GM10248 (cell line): ENCODE results near the gene MAD1L1.

Source experiments
- CTCF ChIA-PET: fragments of 300-600 bp; sonication (Branson Sonifier 250); formaldehyde crosslinking; extraction: SDS; loops from one replicate; lab custom pipeline; 2021; ENCODE audit warnings: antibody characterized with exemption; lab: Yijun Ruan, JAX
- POLR2A ChIA-PET: fragments of 350-650 bp; sonication (Branson Sonifier 250); formaldehyde crosslinking; extraction: SDS; loops from one replicate; lab custom pipeline; 2020; ENCODE audit warnings: antibody characterized with exemption; lab: Yijun Ruan, JAX
- DNase-seq: peaks from one replicate; pipeline ENCODE4 v3.0.0; 2012; ENCODE audit errors: extremely low spot score
- TF ChIP-seq, protein P1 (sequence below): IDR thresholded peaks from 2 replicates; pipeline ENCODE4 v1.5.1; 2012; ENCODE audit warnings: mild to moderate bottlenecking, low read depth; ENCODE audit errors: extremely low read depth, missing control alignments, control extremely low read depth

Gene MAD1L1

DNA sequence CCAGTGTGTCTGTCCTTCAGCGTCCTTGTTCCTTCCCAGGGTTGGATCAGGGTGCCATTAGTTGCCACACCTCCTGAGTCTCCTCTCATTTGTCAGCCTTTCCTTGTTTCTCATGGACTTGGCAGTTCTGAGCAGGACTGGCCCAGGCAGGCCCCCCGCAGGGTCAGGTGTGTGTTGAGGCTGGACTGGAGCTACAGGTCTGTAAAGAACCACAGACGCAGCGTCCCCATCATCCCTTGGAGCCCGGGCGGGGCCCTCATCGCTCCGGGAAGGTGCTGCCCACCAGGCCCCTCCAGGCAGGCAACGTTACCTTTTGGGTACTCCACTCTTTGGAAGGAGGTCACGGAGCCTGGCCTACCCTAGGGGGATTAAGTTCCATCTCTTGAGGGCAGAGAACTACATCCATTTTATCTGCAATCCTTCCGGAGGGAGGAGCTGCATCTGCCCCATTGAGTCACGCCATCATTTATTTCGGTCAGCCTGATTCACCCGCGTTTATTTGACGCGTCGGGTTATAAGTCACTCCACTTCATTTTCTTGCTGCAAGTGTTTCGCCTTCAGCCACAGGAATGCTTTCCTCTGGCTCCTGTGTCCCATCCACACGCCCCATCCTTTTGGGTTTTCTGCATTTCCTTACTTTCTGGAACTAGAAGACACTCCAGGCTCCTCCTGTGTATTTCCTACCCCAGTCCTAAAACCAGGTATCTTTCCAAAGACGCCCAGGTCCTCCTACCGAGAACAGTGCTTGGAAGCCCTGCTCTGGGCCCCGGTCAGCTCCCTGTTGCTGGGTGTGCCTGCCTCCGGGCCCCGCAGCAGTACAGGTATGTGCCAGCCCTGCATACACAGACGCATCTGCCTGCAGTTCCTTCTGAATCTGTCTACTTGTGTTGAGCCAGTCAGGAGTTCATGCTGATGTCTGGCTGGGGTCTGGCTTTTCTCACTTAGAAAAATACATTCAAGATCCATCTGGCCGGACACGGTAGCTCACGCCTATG is 141.9 kb downstream of the MAD1L1 start:
- DNase-seq, result no peak
- ChIA-PET POLR2A (no interaction called here), CTCF (no interaction called here)
- TF ChIP-seq, protein P1, sequence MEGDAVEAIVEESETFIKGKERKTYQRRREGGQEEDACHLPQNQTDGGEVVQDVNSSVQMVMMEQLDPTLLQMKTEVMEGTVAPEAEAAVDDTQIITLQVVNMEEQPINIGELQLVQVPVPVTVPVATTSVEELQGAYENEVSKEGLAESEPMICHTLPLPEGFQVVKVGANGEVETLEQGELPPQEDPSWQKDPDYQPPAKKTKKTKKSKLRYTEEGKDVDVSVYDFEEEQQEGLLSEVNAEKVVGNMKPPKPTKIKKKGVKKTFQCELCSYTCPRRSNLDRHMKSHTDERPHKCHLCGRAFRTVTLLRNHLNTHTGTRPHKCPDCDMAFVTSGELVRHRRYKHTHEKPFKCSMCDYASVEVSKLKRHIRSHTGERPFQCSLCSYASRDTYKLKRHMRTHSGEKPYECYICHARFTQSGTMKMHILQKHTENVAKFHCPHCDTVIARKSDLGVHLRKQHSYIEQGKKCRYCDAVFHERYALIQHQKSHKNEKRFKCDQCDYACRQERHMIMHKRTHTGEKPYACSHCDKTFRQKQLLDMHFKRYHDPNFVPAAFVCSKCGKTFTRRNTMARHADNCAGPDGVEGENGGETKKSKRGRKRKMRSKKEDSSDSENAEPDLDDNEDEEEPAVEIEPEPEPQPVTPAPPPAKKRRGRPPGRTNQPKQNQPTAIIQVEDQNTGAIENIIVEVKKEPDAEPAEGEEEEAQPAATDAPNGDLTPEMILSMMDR, result no peak

DNA sequence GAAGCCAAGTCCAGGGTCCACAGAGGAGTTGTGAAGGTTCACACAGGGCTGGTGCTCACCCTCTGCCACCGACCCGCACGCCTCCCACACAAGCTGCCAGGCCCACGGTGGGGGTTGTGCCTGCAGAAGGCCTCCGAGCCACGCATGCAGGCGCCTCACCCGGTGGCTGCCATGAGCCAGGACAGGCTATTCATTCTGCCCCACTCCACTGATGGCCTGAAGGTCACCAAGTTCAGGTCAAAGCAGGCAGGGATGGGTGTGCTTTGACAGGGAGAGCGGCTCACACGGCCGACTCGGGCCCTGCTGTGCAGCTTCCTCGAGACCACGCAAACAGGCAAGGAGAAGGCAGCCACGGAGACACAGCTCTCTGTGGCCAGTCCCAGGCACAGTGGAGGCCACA is 143.9 kb downstream of the MAD1L1 start:
- TF ChIP-seq, protein P1, result no peak
- no peak for DNase-seq
- CTCF ChIA-PET, result no interaction called here
- POLR2A ChIA-PET, result no interaction called here

DNA sequence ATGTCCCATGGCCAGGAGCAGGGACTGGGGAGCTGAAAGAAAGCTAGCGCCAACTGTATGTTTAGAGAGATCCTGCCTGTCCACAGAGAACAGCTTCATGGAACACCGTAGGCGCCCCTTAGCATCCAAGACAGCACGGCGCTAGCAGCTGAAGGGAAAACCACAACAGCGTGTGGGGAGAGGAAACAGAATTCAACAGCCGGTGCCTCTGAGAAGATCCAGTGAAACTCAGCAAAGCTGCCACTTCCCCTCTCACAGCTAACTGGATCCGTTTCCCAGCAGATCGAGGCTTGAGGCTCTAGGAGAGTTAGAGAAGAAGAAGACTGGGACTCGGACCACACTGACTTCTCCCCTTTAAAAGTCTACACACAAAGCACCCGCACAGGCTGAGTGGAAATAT is 145.0 kb downstream of the MAD1L1 start:
- TF ChIP-seq, protein P1, result no peak
- ChIA-PET POLR2A (no interaction called here), CTCF (no interaction called here)
- DNase-seq, result no peak

- ChIA-PET CTCF (interaction anchor here (0.9 to 1.3 kb wide), 2 partner anchors 12 to 37 kb away, joined by 3 read pairs; no protein-coding TSS in a partner anchor), POLR2A (no interaction called here)
- TF ChIP-seq, protein P1, result no peak
- DNase-seq, result no peak
Observed at GRCh38 chr7:2086229-2086628, 146.5 kb downstream of the MAD1L1 start.

DNA sequence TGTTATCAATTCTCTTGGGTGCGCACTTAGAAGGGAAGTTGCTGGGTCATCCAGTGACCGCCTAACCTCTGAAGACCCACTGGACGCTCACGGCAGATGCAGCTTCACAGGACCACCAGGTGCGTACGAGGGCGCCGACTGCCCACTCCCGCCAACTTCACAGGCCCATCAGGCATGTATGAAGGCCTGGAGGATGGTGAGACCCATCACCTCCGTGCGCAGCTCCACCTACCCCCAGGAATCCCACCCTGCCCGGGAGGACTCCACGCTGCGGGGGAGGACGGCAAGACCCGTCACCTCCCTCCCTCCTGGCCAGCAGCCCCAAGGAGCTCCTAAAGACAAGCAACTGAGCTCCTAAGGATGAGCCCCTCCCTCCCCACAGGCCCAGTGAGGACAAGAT is 146.9 kb downstream of the MAD1L1 start:
- no peak for DNase-seq
- CTCF ChIA-PET, result interaction anchor here (0.7 to 1.3 kb wide), 3 partner anchors 11 to 124 kb away, joined by 3 read pairs; no protein-coding TSS in a partner anchor
- TF ChIP-seq, protein P1, result no peak
- POLR2A ChIA-PET, result no interaction called here

DNA sequence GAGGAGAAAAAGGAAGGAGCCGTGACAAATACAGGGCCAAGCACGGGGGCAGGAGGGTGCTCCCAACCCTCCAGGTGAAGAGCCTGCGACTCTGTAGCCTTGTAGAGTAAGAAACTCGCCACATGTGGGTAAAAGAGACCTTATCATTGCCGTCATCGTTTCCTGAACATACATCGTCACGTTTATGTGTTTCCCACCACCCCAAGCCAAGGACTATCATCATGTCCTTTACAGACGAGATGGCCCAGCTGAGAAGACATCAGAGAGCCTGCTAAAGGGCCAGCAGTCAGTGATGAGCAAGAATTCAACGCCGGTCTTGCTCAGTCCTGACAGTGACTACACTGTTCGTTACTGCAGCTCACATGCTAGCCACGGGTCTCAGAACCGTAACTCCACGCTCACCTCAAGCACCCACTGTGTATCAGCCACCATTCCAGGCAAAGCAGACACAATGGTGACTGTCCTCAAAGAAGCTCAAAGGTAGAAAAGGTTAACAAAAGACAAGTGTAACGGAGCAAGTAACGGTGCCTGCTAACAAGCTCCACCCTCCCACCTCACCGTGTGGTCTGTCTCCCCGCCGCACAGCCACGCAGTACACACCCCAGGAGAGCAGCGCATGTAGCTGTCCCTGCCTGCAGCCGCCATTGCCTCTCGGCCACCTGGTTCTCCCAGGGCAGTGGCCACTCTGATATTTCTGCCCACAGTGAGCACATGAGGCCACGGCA is 147.8 kb downstream of the MAD1L1 start:
- CTCF ChIA-PET, result interaction anchor here (0.7 to 1.3 kb wide), 2 partner anchors 38 to 125 kb away, joined by 3 read pairs; no protein-coding TSS in a partner anchor
- POLR2A ChIA-PET, result no interaction called here
- no peak for DNase-seq
- TF ChIP-seq, protein P1, result no peak
